GM18867 (cell line): ENCODE measurements around the gene MLXIPL.
"Not testable (repeated sequence)": the region's sequence is repeated elsewhere in the genome, so short reads cannot be mapped to it uniquely, and the experiment has no call there.

Experiments used
- ATAC-seq: cut with Tn5 transposase; IDR thresholded peaks from one replicate; pipeline ENCODE4 v1.9.1; 2021; ENCODE audit warnings: mild to moderate bottlenecking, moderate library complexity; ENCODE audit not compliant: unreplicated experiment

Gene MLXIPL

DNA sequence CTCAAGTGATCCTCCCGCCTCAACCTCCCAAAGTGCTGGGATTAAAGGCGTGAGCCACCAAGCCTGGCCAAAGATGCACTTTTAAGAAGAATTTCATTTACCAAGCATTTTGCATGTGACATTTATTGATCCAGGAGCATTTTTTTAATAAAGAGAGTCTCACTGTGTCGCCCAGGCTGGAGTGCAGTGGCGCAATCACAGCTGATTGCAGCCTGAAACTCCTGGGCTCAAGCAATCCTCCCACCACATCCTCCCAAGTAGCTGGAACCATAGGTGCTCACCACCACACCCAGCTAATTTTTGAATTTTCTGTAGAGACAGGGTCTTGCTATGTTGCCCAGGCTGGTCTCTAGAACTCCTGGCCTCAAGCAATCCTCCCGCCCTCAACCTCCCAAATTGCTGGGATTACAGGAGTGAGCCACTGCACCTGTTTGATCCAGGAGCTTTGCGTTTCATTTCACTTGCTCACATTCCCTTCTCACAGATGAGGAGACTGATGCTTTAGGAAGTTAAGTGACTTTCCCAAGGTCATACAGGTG is 41.6 kb downstream of the MLXIPL start:
- ATAC-seq = no peak

DNA sequence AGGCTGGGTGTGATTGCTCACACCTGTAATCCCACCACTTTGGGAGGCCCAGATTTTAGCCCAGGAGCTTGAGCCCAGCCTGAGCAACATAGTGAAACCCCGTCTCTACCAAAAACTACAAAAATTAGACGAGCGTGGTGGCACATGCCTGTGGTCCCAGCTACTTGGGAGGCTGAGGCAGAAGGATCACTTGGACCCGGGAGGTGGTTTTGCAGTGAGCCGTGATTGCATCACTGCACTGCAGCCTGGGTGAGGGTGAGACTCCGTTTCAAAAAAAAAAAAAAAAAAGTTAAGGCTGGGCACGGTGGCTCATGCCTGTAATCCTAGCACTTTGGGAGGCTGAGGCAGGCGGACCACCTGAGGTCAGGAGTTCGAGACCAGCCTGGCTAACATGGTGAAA is 43.3 kb downstream of the MLXIPL start:
- not testable (repeated sequence) for ATAC-seq

DNA sequence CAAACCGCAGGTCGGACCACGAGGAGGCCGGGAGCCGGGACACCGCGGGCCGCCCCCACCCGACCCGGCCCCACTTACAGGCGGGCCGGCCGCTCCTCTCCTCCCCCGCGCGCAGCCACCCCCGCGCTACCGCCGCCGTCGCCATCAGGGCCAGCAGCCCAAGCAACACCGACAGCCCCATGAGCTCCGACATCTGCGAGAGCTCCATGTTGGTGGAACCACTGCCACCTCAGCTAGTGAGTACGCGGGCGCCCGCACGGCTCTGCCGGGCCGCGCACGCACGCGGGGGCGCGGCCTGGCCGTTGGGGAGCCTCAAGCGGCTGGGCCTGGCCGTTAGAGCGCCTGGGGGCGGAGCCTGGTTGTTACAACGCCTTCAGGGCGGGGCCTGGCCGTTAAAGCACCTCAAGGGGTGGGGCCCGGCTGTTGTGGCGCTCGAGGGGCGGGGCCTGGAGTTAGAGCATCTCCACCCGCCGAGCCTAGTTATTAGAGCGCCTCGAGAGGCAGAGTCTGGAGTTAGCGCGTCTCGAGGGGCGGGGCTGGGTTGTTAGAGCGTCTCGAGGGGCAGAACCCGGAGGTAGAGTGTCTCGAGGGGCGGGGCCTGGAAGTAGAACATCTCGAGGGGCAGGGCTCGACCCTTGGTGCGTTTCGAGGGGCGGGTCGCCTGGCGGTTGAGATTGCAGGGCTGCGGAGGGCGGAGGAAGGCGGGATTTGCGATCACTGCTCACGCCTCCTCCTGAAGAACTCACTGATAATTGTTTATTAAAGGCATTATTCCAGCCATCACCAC is 45.8 kb downstream of the MLXIPL start, which contains the start of gene TBL2:
Gene TBL2, minus strand, starts transcription at position 238 of the 787 bp plus-strand sequence. Its CDS starts 30 bp downstream, at position 208.
- ATAC-seq = peak; percentile 89

DNA sequence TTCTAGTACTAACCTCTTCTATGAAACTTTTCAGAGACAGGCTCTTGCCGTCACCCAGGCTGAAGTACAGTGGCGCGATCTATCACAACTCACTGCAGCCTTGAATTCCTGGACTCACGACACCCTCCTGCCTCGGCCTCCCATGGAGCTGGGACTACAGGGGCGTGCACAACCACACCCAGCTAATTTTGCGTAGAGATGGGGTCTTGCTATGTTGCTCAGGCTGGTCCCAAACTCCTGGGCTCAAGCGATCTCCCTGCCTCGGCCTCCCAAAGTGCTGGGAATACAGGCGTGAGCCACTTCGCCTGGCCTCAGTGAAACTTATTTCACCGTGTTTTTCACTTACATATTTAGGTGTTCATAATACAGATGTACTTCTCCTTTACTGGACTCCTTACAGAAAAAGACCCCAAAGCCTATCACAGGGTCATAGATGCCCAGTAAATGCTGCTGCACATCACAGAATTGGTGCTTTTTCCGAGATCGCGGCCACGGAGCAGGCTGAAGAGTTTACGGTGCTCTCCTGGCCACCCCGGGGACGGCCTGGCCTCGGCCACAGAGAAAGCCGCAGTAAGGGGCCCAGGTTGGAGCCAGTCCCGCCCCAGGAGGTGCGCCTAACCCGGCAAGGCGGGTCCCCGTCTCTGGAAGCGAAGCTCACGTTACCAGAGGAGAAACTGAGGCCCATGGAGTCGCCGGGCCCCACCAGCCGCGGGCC is 46.5 kb downstream of the MLXIPL start:
- peak; percentile 18 for ATAC-seq

DNA sequence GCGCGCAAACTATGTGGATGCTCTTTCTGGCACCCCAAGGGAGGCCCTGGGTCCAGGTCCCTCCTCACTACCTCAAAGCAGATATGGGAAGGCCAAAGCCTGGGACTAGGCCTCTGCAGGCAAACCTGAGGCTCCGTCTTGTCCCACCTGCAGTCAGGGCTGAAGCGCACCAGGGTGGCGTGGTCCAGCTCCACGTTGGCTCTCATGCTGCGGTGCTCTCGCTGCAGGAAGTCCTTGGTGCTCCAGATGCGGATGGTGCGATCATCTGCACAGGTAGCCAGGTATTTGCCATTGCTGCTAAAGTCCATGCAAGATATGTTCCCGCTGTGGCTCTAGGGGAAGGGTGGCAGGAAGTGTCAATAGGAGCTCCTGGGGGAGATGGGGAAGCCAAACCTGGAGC is 50.5 kb downstream of the MLXIPL start:
- ATAC-seq = no peak

DNA sequence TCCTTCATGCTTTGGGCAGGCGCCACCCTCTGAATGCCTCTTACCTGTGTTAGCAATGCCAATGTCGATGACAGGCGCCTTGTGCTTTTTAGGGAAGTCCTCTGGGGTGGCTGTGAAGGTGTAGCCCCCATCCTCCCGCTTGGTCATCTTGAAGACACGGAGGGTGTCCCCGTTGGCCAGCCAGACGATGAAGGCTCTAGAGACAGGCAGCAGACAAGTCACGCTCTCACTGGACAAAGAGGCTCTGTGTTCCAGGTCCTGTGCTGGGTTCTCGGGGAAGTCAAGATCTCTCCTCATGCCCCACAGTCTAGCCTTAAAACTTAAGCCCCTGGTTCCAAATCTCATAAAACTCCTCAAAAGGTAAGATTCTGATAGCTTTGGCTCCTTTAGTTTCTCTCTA is 51.0 kb downstream of the MLXIPL start:
- ATAC-seq = no peak

DNA sequence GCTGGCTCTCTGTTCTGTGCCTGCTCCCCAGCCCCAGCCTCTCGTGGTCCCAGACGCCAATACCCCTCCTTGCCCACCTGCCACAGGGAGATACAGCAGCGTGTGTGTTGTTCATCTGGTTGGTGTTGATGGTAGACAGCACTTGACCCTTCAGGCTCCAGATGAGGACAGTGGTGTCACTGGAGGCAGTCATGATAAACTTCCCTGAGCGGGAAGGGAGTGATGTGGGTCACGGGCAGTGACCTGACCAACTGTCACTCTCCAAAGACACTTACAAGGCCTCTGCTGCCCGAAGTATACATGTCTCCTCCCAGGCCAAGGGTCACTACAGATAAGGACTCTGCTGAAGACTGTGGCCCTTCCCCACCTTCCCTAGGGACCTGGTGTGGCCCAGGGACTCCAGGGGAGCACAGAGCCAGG is 51.5 kb downstream of the MLXIPL start:
- ATAC-seq = no peak

DNA sequence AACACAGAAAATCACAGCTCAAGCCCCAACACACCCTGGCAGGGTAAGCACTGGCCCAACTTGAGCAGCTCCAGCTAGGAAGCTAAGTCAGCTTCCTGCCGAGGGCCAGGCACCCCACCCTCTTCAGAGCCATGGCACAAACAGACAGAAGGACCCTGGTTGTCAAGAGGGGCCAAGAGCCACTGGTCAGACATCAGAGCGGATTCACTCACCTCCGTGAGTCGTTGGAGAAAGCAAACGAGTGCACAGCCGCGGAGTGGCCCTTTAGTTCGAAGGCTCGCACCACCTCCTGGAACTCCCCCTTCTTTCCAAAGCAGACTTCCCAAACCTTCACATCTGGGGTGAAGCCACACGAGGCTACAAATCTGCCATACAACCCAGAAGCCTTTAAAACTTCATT is 53.3 kb downstream of the MLXIPL start:
- no peak for ATAC-seq

DNA sequence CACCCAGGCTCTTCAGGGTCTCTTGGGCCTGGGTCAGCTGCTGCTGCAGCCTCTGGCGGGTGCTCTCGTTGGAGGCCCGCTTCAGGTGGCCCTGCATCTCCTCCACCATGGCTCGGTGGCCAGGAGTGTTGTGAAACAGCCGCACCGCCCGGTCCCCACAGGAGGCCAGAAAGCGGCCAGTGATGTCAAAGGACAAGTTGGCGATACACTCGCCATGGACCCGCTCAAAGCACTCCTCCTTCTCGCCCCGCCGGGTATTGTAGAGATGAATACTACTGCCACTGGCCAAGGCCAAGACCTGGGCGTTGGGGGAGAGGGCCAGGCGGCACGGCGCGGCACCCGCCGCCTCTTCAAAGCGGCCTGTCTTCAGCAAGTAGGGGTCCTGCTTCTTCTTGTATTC is 53.8 kb downstream of the MLXIPL start:
- ATAC-seq = no peak

DNA sequence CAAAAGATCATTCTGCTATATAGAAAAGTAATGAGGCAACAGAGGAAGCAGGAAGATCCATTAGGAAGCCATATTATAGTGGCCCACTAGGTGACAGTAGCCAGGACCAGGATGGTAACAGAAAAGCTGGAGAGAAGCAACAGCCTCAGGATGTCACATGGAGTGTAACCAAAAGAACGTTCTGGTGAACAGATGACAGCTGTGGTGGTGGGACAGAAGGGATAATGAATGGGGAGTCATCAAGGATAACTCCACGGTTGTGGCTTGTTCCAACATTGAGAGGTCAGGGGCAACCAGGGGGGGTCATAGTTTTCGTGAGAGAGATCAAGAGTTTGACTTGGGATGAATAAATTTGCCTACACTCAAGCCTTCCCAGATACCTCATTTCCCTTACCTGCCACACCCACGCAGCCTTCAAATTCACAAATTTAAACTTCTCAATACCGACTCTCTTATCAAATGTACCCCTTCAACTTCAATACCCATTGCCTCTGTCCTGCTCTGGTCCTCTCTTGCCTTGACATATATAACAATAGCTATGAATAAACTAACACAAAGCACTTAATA is 55.2 kb downstream of the MLXIPL start:
- ATAC-seq = no peak

DNA sequence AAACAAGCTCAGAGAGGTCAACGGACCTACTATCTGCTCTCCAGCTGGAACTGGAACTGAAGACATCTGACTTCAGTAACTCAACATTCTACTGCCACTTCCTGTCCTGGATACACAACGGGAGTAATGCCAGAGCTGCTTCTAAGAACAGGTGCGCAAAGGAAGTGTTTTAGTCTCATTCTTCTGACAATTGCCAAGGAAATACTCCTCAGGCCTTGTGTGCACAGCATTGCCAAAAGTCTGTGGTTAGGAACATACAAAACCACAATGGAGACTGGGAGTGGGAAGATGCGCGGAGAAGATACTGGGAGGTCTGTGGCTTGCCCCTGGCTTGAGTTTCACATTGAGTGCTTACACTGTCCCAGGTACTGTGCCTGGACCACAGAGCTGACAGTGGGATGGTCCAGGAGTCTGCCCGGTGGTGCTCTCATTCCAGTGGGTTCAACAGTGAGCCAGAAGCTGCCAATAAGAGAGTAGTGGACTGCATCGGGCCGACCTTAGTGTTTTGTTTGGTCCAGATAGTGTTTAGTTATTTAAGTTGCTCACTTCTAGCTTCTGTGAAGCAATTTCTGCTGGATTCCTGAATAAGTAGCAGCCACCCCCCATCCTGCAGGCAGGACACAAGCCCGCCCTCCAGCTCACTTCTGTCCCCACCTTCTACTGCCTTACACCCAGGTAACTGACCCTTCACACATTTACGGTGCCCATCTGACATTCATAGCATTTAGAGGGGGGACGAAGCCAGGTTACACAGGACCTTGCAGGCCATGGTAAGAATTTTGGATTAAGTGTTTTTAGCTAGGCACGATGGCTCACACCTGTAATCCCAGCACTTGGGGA is 56.3 kb downstream of the MLXIPL start:
- no peak for ATAC-seq

DNA sequence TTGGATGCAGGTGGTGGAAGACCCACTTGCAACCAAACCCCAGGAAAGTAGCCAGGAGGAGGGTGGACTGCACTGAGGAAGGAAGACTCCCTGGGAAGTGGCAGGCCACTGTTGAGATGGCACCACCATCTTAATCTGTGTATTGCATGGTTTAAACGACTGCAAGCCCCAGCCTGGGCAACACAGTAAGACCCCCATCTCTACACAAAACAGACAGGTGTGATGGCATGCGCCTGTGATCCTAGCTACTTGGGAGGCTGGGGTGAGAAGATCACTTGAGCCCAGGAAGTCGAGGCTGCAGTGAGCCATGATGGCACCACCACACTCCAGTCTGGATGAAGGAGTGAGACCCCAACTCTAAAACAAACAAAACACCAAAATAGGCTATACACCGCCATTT is 57.2 kb downstream of the MLXIPL start:
- no peak for ATAC-seq

DNA sequence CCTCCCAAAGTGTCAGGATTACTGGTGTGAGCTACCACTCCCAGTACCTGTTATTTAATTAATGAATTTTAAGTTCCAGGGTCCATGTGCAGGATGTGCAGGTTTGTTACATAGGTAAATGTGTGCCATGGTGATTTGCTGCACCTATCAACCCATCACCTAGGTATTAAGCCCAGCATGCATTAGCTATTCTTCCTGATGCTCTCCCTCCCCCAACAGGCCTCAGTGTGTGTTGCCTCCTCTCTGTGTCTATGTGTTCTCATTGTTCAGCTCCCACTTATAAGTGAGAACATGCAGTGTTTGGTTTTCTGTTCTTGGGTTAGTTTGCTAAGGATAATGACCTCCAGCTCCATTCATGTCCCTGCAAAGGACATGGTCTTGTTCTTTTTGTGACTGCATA is 57.9 kb downstream of the MLXIPL start:
- not testable (repeated sequence) for ATAC-seq

DNA sequence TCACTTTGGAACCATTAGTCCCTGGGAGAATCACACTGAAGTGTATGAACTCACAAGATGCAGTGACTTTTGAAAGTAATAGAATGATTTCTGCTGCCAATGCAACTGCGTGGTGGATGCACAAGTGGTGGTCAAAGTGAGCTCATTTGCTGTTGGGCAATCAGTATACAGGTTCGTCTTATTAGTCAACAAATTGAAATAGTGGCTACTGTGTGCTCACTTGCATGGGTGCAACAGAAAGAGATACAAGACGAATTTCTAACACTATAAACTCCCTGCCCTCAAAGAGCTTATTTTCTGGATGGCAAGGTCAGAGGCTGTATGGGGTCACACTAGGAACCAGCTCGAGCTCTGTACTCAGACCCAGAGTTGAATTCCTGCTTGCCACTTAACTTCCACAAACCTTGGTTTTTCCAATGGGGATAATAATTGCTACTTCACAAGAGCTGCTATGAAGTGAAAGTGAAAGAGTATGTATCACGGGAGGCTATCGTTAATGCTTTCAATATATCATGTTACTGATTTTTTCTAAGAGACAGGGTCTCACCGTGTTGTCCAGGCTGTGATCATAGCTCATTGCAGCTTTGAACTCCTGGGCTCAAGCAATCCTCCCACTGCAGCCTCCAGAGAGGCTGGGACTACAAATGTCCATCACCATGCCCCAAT is 58.5 kb downstream of the MLXIPL start:
- ATAC-seq = no peak

DNA sequence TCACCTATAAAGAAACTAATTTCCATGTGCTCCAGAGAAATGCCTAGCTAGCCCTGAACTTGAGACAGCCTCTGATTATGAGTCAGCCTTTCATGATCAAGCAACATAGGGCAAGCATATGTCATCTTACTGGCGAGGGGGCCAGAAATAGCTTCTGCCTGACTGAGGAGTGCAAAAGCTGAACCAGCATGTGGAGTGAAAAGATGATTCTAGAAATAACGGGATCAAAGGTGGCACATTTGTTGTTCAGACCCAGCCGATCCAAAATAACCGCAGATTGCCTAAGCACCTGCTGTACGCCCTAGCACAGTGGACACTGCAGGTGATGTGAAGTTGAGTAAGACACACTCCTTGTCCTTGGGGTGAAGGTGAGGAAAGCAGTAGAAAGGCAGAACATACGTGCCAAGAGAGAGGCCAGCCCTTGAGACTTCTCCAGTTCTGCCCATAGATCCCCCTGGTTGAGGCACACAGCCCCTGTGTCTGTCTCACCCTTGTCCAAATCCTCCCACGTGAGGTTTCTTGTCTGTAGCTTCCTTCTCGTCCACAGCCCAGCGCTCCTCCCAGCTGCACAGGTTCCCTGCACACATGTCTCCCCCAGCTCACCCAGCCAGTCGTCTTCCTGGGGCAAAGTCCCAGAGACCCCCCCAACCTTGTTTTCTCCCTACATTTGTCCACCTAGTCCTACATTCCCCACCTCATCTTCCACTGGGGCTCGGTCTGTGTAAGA is 64.0 kb downstream of the MLXIPL start:
- no peak for ATAC-seq

DNA sequence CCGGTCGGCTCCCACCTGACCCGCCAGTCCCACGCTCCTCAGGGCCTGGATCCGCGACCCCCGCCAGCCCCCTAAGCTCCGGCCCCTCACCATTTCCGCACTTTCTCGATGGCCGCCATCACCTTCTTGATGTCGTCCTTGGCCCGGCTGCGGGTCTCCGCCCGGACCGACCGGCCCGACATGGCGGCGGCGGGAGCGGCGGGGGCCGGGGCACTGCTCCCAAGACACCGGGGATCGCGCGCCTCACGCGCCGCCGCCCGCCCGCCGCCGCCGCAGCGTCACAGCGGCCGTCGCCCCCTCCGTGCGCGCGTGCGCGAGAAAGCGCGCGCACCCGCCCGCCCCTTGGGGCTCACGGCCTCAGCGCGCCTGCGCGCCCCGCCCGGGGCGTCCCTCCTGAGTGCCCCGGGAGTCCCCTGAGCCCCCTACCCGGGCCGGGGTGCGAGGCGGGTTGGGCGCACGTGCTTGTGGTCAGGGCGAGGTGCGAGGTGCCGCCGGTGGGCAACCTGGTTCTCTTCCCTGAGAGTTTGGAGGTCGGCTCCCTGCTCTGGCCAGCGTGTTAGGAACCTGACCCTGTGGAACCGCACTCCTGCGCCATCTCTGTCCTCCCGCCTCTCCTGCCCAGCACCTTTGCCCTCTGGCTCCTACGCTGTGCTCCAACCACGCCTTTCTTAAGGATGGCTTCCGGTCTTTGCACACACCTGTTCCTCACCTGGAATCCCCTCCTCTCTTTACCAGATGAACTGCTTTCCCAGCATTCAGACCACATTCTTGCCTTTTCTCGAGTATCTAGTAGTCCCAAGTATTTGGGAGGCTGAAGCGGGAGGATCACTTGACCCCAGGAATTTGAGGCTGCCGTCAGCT is 66.7 kb downstream of the MLXIPL start, which contains the start of gene BCL7B:
Gene BCL7B, minus strand, starts transcription at position 294 of the 861 bp plus-strand sequence. Its CDS starts 112 bp downstream, at position 182.
- ATAC-seq = peak; percentile 45

DNA sequence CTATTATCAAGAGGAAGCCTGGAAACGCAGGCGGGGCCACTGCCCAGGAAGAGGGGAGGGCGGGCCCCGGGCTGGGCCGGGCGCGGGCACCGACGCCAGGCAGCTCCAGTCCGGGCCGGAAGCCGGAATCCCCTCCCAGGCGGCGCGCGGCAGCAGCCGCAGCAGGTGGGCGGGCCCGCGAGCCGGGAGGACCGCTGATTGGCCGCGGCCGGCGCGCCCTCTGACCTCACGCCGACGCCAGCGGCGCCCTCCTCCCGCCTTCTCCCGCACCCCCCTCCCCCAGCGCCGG is 67.3 kb downstream of the MLXIPL start:
- ATAC-seq = peak; percentile 89

DNA sequence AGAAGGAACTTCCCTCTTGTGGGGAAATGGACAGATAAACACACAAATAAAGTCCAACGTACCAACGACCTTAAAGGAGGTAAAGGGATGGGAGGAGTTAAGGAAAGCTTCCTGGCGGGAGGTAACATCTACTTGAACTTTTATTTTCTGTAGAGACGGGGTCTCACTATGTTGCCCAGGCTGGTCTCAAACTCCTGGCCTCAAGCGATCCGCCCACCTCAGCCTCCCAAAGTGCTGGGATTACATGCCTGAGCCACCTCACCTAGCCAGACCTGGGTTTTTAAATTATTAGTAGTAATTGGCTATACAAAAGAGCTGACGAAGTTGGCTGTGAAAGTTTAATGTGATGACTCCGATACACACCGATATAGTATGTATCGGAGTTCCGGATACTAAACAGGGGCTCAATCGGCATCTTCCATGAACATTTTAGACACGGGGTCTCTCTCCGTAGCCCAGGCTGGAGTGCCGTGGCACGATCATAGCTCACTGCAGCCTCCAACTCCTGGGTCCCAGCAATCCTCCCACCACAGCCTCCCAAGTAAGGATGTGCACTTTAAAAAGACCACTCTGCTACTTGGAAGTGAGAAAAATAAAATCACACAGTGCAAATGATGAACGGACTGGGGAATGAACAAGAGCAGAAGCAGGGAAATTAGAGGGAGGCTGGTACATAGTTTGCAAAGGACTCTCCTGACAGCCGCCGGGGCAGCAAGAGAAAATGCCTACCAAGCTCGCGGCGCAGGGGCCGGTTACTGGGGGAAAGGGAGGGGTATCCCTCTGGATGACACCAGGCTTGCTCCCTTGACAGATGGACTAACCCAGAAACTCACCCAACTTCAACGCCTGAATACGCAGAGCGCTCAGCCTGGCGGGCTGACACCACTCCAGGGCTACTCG is 67.9 kb downstream of the MLXIPL start:
- ATAC-seq = no peak
